IPS-NIHi7 (cell line): ENCODE results near the gene MGLL.
A peak's percentile ranks its signal among the peaks of the same experiment; 100 is the strongest.

Experiments used
- DNase-seq: peaks from one replicate; pipeline ENCODE4 v3.0.0; 2012; ENCODE audit warnings: mixed read lengths; ENCODE audit errors: extremely low spot score

Gene MGLL

GRCh38 chr3:127723011-127723567, 99.2 kb downstream of the MGLL start:
- no peak for DNase-seq

- DNase-seq: peak; percentile 43
These were observed 100.1 kb downstream of the MGLL start for GRCh38 chr3:127722091-127722784.

GRCh38 chr3:127720985-127721935, 101.1 kb downstream of the MGLL start:
- DNase-seq: no peak

- DNase-seq: no peak
These were observed 102.0 kb downstream of the MGLL start for GRCh38 chr3:127720161-127720823.

GRCh38 chr3:127719369-127719768, 102.9 kb downstream of the MGLL start:
- DNase-seq: no peak

GRCh38 chr3:127718916-127719290, 103.4 kb downstream of the MGLL start:
- DNase-seq: no peak

GRCh38 chr3:127718245-127718915, 103.9 kb downstream of the MGLL start:
- DNase-seq: no peak

GRCh38 chr3:127717357-127718244, 104.7 kb downstream of the MGLL start:
- DNase-seq: no peak

GRCh38 chr3:127716384-127716783, 105.9 kb downstream of the MGLL start:
- DNase-seq: no peak

GRCh38 chr3:127715532-127715931, 106.8 kb downstream of the MGLL start:
- DNase-seq: no peak

- no peak for DNase-seq
These were observed 107.4 kb downstream of the MGLL start for GRCh38 chr3:127714866-127715265.

GRCh38 chr3:127714125-127714571, 108.2 kb downstream of the MGLL start:
- DNase-seq: no peak

- DNase-seq: no peak
These were observed 109.2 kb downstream of the MGLL start for GRCh38 chr3:127712881-127713771.

- no peak for DNase-seq
These were observed 109.9 kb downstream of the MGLL start for GRCh38 chr3:127712461-127712860.

- DNase-seq: no peak
These were observed 110.4 kb downstream of the MGLL start for GRCh38 chr3:127711896-127712295.

- no peak for DNase-seq
These were observed 111.2 kb downstream of the MGLL start for GRCh38 chr3:127711021-127711695.

GRCh38 chr3:127710155-127710941, 112.0 kb downstream of the MGLL start:
- no peak for DNase-seq
